Esophagus mucosa (tissue), 1 donor: ENCODE data around the gene TMCC3. TPM values are rescaled to one million over a fixed set of nuclear protein-coding genes. Genes with fewer than 3 reads are reported as not detected.
A peak's percentile ranks its signal among the peaks of the same experiment; 100 is the strongest.
"Not testable (repeated sequence)": the region's sequence is repeated elsewhere in the genome, so short reads cannot be mapped to it uniquely, and the experiment has no call there.

Experiments used
- ATAC-seq: fragments of 200-7000 bp; cut with Tn5 transposase; one replicate; pipeline ENCODE4 v1.9.1; 2020
- total RNA-seq: library from RNA; stranded (reverse); gene quantifications from one replicate; pipeline ENCODE4 v1.2.4, GENCODE V29; 2023
- donor health status: DM: yes; HTN: yes; CAD: no.

Gene TMCC3
- total RNA-seq, 1 donor from 2014 or later = 7.3 TPM

DNA sequence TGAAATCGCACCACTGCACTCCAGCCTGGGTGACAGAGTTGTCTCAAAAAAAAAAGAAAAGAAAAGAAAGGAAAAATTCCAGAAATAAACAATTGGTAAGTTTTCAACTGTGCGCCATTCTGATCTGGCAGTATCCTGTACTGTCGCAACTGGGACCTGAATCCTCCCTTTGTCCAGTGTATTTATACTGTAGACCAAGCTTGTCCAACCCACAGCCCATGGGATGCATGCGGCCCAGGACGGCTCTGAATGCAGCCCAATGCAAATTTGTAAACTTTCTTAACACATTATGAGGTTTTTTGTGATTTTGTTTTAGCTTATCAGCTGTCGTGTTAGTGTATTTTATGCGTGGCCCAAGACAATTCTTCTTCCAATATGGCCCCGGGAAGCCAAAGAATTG, 84.7 kb downstream of the TMCC3 start:
- no peak for ATAC-seq

DNA sequence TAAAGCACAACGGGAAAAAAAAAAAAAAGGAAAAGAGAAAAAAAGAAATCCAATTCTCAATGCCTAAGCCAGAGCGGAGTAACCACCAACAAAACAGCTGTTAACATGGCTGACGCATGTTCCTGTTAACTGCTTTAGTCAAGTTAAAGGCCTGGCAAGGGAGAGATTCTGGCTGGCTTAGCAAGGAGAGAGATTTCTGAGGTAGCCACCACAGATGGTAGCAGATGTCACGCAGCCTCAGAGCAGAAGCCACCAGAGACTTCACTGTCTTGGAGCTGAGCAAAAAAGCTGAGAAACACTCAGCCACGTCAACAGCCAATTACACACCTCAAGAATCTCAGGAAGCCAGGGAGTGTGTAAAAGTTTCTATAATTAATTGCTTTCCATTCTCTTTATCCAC, 87.1 kb downstream of the TMCC3 start:
- no peak for ATAC-seq

DNA sequence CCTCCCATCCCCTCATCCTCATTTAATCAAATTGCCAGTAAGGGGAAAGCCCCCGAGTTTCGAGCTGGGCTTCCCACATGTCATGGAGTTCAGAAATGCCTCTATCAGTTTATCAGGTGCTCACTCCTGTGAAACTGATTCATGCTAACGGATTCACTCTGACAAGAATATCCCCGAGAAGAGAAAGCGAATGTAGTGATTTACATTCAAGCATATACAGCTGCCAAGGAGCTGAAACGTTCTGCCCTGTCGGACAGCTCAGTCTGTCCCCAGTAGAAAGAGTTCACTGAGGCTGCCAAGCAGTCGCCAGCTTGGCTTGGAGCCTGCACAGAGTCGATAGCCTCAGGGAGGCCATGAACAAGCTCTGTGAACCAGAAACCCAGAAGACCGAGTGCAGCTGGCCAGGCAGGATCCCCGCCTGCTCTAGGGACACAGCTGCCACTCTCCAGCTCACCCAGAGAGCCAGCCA, 88.4 kb downstream of the TMCC3 start:
- ATAC-seq = peak; percentile 67

DNA sequence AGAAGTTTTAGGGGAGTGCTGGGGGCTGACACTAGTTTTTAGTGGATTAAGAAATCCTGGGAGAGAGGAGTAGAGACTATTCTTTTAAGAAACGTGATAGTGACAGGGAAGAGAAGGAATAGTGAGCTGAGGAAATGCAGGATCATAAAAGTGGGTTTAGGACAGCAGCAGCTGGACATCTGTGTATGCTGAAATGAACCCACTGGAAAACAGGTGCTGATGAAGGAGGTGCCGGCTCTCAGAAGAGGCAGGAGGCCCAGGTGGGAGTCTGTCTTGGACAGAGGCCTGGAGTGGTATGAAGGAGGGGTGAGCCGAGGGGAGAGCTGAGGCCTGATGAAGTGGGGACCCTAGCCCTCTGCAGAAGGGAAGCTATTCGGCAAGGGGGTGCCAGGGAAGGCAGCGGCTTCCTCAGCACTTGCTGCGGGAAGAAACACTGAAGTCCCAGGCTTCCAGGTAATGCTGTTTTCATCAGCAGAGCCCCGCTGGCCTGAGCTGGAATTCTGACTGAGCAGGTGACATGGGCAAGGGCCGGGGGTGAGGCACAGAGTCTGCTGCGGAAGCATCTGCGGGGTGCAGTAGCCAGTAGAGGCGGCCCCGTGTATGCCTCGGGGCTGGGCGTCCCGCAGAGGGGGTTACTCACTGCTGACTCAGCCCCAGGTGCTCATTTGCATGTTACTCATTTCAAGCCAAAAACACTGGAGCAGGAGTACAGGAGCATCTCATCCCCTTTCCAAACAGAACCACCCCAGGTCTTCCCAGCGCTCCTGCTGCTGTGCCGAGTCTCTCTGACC, 89.7 kb downstream of the TMCC3 start:
- peak; percentile 100 for ATAC-seq

GRCh38 chr12:94558612-94559011, 91.7 kb downstream of the TMCC3 start:
- ATAC-seq = no peak

- ATAC-seq = no peak
Measured at GRCh38 chr12:94557746-94558295, 92.5 kb downstream of the TMCC3 start.

DNA sequence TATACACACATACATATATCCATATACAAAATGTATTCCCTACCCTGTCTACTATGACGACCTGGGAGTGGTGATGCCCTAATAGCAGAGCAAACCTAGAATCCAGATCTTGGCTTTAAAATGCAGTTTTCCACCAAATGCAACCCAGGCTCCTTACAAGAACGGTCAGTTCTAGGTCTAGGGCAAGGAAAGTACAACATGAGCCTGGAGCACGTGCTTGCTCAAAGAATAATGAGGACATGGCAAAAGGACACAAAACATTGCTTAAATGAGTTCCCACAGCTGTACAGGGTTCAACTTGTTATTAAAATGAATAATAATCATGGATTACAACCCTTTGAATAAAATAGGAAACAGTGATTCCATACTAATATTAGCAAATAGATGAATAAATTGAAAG, 94.7 kb downstream of the TMCC3 start:
- ATAC-seq = no peak

DNA sequence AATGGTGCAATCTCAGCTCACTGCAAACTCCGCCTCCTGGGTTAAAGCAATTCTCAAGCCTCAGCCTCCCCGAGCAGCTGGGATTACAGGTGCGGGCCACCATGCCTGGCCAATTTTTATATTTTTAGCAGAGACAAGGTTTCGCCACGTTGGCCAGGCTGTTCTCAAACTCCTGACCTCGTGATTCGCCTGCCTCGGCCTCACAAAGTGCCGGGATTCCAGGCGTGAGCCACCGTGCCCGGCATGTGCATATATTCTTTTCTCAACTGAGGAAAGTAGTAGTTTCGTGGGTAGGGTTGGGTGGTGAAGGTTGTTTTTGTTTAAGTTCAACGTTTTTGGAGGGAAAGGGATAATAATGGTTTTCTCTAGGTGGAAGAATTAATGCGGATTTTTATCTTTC, 96.5 kb downstream of the TMCC3 start:
- ATAC-seq = no peak

DNA sequence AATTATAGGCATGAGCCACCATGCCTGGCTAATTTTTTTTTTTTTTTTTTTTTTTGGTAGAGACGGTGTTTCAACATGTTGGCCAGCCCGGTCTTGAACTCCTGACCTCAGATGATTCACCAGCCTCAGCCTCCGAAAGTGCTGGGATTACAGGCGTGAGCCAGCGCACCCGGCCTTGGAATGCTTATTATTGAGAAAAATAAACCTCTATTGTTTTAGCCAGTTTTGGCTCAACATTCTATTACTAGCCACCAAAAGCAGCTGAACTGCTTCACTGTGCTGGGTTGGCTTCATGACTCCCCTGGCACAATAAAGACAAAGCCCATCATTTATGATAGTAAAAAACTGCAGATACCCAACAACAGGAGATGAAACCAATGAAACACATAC, 97.2 kb downstream of the TMCC3 start:
- peak; percentile 79 for ATAC-seq

DNA sequence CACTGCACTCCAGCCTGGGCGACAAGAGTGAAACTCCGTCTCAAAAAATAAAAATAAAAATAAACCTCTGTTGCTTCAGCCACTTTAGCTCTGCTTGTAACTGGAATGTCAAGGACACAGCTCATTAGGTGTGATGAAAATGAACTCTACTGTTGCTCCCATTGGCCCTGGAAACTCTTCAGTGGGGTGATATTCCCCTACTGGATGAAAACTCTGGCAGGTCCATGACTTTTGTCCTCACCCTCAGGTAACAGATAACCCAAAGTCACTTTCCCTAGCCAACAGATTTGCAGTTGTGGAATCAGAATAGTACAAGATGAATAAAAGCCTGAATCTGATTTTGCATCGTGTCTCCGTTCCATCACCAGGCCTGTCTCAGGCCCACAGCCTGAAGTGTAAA, 98.5 kb downstream of the TMCC3 start:
- ATAC-seq = no peak

GRCh38 chr12:94550964-94551363, 99.4 kb downstream of the TMCC3 start:
- no peak for ATAC-seq

GRCh38 chr12:94548833-94549232, 101.5 kb downstream of the TMCC3 start:
- ATAC-seq = not testable (repeated sequence)

GRCh38 chr12:94545935-94546771, 104.2 kb downstream of the TMCC3 start:
- peak; percentile 93 for ATAC-seq

GRCh38 chr12:94544355-94544754, 106.0 kb downstream of the TMCC3 start:
- ATAC-seq = no peak

DNA sequence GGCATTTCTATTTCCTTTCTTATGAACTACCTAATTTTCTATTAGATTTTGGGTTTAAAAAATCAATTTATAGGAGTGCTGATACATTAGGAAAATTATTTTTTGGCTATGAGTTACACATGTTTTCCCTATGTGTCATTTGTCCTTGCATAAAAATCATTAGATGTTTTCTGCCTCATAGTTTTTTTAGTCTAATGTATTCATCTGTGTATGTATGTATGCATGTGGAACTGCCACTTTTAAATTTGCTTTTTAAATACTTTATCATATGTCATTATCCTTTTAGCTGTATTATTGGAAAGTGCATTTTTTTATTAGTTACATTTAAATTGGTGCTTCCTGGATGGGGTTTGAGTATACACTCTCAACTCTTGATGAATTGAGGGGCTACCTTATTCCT, 112.0 kb downstream of the TMCC3 start:
- ATAC-seq = no peak

DNA sequence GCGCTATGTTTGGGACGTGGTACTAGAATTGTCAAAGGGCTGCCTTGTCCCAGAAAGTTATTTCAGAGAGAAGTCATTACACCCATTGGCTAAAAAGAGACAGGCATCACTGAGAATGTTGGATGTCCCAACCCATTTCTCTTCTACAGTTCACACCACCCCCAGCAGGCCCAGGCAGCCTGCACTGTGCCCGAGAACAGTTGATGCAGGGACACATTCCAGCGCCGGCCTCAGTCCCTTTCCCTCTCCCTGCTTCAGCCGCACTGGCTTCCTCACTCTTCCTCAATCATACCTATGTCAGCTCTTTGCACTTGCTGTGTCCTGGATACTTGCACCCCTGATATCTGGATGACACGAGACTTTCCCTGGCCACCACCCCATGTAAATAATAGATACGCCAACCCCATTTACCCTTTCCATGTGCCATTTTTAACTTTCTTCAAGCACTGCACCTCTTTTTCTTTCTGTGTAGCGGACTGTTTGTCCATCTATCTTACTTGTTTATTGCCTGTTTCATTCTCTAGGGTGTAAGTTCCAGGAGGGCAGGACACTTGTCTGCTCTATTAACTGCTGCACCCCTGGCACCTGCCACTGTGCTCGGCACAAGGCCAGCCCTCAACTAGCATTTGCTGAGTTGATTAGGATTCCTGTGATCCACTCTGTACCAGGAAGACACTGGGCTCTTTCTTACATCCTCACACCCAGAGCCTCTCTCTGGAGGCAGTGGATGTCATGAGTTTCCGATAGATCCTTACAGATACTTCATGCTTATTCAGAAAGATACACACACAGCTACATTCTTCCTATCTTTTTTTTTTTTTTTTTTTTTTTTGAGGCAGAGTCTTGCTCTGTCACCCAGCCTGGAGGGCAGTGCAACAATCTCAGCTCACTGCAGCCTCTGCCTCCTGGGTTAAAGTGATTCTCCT, 114.1 kb downstream of the TMCC3 start:
- no peak for ATAC-seq

GRCh38 chr12:94535510-94535921, 114.8 kb downstream of the TMCC3 start:
- ATAC-seq = no peak

DNA sequence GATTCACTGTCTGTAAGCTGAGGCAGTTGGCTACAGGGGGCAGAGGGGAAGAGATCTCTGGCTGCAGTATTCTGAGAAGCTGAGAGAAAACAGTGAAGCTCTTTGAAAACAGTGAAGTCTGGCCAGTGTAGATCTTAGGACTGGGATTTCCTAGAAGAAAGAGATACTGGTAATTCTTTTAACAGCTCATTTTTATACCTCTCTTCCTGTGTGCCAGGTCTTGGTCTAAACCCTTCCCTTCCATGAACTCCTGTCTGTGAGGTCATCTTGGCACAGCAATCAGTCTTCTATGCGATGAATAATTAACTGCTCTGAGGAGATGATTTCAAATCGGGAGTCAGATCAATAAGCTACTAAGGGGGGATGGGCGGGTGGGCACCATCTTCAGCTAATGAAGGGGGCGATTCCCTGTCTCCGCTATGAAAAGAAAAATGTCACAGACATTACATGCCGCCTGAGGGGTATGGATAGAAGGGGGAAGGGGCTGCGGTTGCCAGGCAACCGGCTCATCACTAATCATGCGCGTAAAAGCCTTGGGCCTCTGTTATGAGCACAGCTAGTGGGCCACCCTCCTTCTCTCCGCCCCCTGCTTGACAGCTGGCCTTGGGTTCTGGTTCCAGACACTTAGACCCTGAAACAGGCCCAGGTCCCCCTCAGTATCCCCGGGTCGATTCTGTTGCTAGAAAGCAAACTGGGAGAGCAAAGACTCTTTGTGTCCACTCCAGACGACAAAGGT, 115.4 kb downstream of the TMCC3 start:
- no peak for ATAC-seq

DNA sequence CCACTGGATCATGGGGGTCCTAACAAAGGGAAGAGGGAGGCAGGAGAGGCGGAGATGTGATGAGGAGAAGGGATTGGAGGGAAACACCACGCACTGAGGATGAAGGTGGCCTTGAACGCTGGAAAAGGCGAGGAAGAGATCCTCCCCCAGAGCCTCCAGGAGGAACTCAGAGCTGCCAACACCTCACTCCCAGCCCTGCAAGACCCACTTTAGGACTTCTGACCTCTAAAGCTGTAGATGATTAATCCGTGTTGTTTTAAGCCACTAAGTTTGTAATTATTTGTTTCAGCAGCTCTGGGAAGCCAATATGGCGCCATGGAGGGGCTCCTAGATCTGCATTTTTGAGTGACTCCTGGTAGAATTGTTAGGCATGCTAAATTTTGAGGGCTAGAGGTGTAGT, 116.1 kb downstream of the TMCC3 start:
- no peak for ATAC-seq

DNA sequence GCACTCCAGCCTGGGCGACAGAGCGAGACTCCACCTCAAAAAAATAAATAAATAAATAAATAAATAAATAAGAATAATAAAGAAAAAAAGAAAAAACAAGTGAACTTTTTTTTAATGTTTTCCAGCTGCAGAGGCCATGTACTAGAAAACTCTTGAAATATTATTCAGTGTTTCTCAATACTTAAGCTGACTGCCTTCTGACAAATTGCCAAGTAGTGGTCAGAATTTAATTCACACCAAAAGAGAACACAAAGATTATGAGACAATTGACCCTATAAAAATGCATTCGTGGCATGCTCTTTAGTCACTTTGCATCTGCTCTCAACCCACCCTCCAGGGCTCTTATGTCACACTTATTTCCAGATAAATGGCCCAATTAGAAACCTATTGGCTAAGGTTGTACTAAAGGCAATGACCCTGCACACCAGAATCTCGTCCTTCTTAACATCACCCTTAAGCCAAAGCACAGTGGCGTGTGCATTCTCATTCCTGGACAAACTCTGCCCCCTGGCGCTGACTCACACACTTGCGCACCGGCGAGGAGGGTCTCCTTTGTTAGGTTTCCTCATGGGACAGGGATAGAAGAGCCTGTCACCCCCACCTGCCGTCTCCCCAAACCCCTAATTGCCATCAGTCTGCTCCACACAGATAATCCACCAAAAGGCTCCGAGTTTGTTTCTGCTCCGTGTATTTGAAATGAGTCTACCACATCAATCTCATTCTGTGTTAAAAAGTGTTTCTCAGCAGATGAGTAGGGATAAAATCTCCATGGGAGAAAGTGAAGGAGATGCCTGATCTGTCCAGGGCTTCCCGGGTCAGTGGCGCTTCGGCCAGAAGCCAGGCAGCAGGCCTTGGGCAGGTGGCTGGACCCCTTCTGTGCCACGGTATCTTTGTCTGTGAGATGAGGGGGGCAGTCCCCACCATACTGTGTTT, 117.6 kb downstream of the TMCC3 start:
- peak; percentile 73 for ATAC-seq
